RWPE1 (cell line): ENCODE measurements around the gene SRBD1.
"Not testable (repeated sequence)": the region's sequence is repeated elsewhere in the genome, so short reads cannot be mapped to it uniquely, and the experiment has no call there.

Source experiments
- CTCF ChIA-PET: fragments of 350-600 bp; sonication (Branson Sonifier 250); formaldehyde crosslinking; extraction: SDS; loops from one replicate; lab custom pipeline; 2021; lab: Yijun Ruan, JAX
- POLR2A ChIA-PET: fragments of 400-600 bp; formaldehyde crosslinking; extraction: SDS; loops from one replicate; lab custom pipeline; 2020; ENCODE audit warnings: antibody characterized with exemption; ENCODE audit not compliant: low non-redundant PET; lab: Yijun Ruan, JAX
- DNase-seq: peaks from one replicate; pipeline ENCODE4 v3.0.0; 2012; ENCODE audit warnings: low spot score
- H3K27ac ChIP-seq: fragments of 450-650 bp; 2 replicates; pipeline ENCODE4 v1.5.1; 2017
- CTCF ChIP-seq: fragments of 450-650 bp; conservative IDR thresholded peaks from 2 replicates; pipeline ENCODE4 v1.5.1; 2017; ENCODE audit warnings: low read depth, mild to moderate bottlenecking

The SRBD1 gene

GRCh38 chr2:45439788-45440773 lies 171.0 kb downstream of the SRBD1 start:
- POLR2A ChIA-PET: no interaction called here
- no peak overlapping the region for H3K27ac ChIP-seq
- 0 out of 2 replicates have a peak, but pooled peaks have one; percentile 12 for TF ChIP-seq CTCF
- no peak for DNase-seq
- CTCF ChIA-PET: interaction anchor here (1.2 kb wide), 1 partner anchor 43 kb away, joined by 3 read pairs; no protein-coding TSS in a partner anchor

- no peak for TF ChIP-seq CTCF
- H3K27ac ChIP-seq: no peak overlapping the region
- POLR2A ChIA-PET: no interaction called here
- DNase-seq: no peak
- CTCF ChIA-PET: interaction anchor here (0.7 to 1.2 kb wide), 2 partner anchors 37 to 44 kb away, joined by 3 to 4 read pairs; no protein-coding TSS in a partner anchor
These were observed 172.0 kb downstream of the SRBD1 start for GRCh38 chr2:45438872-45439665.

- CTCF ChIA-PET: interaction anchor here (0.6 to 1.1 kb wide), 2 partner anchors 455 to 1678 kb away, joined by 4 read pairs; no protein-coding TSS in a partner anchor
- no peak for TF ChIP-seq CTCF
- no peak for DNase-seq
- H3K27ac ChIP-seq: no peak overlapping the region
- POLR2A ChIA-PET: no interaction called here
These were observed 174.6 kb downstream of the SRBD1 start for GRCh38 chr2:45436456-45436855.

- H3K27ac ChIP-seq: no peak overlapping the region
- POLR2A ChIA-PET: no interaction called here
- CTCF ChIA-PET: interaction anchor here (0.6 to 1.2 kb wide), 3 partner anchors 10 to 557 kb away, joined by 4 to 5 read pairs (median 4); no protein-coding TSS in a partner anchor
These were observed 175.8 kb downstream of the SRBD1 start for GRCh38 chr2:45435316-45435715.

GRCh38 chr2:45433363-45433762 lies 177.7 kb downstream of the SRBD1 start:
- CTCF ChIA-PET: interaction anchor here (0.6 to 0.7 kb wide), 2 partner anchors 9 to 457 kb away, joined by 3 to 4 read pairs; no protein-coding TSS in a partner anchor
- POLR2A ChIA-PET: no interaction called here
- no peak for DNase-seq
- no peak overlapping the region for H3K27ac ChIP-seq
- TF ChIP-seq CTCF: no peak

More at GRCh38 chr2:45435316-45435715, 175.8 kb downstream of the SRBD1 start:
- DNase-seq: peak; percentile 31
- TF ChIP-seq CTCF: no peak

- DNase-seq: peak; percentile 7
- TF ChIP-seq CTCF: no peak
- H3K27ac ChIP-seq: no peak overlapping the region
- ChIA-PET CTCF (interaction anchor here (0.6 kb wide), 1 partner anchor 21 kb away, joined by 4 read pairs; no protein-coding TSS in a partner anchor), POLR2A (no interaction called here)
These were observed 178.7 kb downstream of the SRBD1 start for GRCh38 chr2:45432406-45432805.

GRCh38 chr2:45426025-45426424 lies 185.0 kb downstream of the SRBD1 start:
- H3K27ac ChIP-seq, POLR2A ChIA-PET, CTCF ChIA-PET, DNase-seq: not testable (repeated sequence)
